ENCODE results near the gene NR1I2.

The NR1I2 gene

GRCh38 chr3:119782460-119782859 is 559 bp downstream of the NR1I2 start:
- DNase-seq = no peak

- DNase-seq = no peak
These were observed 1.4 kb downstream of the NR1I2 start for GRCh38 chr3:119783255-119783654.

DNA sequence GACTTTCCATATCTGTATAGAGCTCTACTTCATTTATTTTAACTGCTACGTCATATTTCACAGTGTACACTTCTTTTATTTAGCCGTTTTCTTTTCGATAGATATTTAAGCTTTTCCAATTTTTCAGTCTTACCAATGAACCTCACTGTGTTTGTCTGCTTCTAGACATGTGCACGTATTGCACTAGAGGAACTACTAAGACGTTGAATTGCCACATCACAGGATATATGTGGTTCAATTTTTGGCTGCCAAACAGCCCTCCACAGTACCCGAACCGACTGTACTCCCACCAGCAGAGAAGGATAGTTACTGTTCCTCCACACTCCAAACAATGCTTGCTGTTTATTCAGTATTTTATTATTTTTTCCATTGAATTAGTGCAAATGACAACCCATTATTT is 2.0 kb downstream of the NR1I2 start:
- no peak for DNase-seq

DNA sequence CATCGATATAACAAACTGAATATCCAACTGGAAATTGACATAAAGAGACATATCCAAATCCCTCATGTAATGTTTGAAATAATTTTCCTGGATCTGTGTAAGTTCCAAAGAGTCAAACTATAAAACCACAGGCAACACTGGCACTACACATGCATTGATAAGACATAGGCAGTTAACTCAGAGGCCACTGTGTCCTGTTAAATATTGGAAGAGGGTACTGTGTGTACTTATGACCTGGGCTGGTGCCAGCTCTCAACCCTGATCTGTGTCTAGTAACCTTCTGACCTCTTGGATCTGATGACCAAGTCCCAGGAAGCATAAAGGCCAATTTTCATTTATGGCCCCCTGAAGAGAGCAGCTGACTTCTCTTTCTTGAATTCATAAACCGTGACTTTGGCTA is 4.5 kb downstream of the NR1I2 start:
- no peak for DNase-seq

GRCh38 chr3:119790369-119790768 is 8.5 kb downstream of the NR1I2 start:
- DNase-seq = no peak

- DNase-seq = no peak
These were observed 10.4 kb downstream of the NR1I2 start for GRCh38 chr3:119792270-119792669.

DNA sequence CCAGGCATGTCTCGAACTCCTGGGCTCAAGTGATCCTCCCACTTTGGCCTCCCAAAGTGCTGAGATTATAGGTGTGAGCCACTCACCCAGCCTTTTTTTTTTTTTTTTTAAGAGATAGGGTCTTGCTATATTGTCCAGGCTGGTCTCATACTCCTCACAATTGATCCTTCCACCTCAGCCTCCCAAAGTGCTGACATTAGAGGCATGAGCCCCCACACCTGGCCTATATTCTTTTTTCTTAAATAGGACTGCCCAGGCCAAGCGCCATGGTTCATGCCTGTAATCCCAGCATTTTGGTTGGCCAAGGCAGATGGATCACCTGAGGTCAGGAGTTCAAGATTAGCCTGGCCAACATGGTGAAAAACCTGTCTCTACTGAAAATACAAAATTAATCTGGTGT is 12.5 kb downstream of the NR1I2 start:
- DNase-seq = no peak

GRCh38 chr3:119794971-119795612 is 13.2 kb downstream of the NR1I2 start:
- DNase-seq = peak in 1 of 2 experiments; percentile 6

GRCh38 chr3:119795849-119796248 is 13.9 kb downstream of the NR1I2 start:
- no peak for DNase-seq

DNA sequence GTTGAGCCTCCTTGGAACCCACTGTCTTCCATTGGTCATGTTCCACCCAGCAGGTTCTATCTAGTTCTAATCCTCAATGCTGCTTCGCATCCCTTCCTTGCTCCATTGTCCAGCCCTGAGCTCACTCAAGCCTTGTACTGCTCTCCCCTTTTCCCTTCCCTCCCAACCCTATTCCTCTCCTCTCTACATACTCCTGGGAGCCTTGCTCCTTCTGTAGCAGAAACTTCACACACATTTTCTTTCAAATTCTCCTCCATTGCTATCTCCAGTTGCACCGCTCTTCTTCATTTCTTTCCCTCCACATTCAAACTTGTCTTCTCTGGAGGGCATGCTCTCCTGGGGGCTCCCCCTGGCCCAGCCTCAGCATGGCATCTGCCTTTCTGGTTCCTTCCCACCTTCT is 14.5 kb downstream of the NR1I2 start:
- no peak for DNase-seq

DNA sequence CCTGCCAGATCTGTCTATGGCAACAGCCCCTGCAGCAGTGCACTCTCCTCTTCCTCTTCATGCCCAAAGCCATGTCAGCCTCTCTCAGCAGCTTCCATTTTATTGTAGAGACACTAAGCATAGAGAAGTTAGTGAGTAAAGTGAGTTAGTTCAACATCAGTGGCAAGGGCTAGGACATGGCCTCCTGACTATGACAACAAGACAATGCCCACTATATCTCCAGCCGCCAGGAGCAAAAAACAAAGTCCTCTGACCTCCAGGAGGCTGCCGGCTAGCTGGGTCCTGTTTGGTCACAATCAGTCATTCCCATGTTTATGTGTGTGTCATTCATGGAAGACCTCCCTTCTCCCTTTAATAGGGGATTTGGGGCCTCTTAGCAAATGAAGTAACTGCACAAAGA is 14.9 kb downstream of the NR1I2 start:
- DNase-seq = no peak

DNA sequence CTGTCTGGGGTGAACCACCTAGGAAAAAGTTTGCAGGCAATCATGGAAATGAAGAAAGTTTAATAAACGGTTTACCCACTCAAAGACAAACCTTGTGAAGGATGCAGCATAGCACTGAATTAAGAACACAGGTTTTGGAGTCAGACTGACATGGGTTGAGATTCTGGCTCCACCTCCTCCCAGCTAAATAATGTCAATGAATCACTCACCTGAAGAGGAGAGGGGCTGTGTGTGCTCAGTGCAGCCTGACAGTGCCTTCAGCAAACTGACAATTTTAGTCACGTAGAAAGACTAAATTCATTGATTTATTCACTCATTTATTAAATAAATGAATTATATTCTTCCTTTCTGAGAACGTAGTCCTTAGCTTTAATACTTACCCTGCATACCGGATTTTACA is 18.9 kb downstream of the NR1I2 start:
- no peak for DNase-seq

- no peak for DNase-seq
These were observed 26.3 kb downstream of the NR1I2 start for GRCh38 chr3:119808244-119808643.

DNA sequence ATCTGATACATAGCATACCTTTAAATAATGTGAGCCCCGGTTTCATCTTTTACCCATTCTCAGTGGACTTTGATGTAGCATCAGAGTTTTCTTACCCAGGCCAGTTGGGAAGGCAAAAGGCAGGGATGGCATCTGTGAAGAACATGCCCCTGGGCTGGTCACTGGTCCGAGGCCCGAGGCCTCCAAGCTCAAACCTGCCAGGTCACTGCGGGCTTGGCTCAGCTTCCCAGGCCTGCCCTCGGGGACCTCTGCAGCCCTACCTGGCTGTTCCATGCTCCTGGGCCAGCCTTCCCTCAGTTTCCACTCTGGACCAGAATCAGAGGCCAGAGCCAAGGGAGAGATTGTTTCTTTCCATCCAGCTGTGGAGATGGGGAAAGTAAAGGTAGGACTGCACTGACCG is 26.9 kb downstream of the NR1I2 start:
- no peak for DNase-seq

GRCh38 chr3:119809249-119810017 is 27.5 kb downstream of the NR1I2 start:
- no peak for DNase-seq

- no peak for DNase-seq
These were observed 28.1 kb downstream of the NR1I2 start for GRCh38 chr3:119810018-119810435.

GRCh38 chr3:119812491-119813058 is 30.7 kb downstream of the NR1I2 start:
- no peak for DNase-seq

GRCh38 chr3:119815716-119816115 is 33.8 kb downstream of the NR1I2 start:
- DNase-seq = no peak

- DNase-seq = no peak
These were observed 35.2 kb downstream of the NR1I2 start for GRCh38 chr3:119817071-119817470.

DNA sequence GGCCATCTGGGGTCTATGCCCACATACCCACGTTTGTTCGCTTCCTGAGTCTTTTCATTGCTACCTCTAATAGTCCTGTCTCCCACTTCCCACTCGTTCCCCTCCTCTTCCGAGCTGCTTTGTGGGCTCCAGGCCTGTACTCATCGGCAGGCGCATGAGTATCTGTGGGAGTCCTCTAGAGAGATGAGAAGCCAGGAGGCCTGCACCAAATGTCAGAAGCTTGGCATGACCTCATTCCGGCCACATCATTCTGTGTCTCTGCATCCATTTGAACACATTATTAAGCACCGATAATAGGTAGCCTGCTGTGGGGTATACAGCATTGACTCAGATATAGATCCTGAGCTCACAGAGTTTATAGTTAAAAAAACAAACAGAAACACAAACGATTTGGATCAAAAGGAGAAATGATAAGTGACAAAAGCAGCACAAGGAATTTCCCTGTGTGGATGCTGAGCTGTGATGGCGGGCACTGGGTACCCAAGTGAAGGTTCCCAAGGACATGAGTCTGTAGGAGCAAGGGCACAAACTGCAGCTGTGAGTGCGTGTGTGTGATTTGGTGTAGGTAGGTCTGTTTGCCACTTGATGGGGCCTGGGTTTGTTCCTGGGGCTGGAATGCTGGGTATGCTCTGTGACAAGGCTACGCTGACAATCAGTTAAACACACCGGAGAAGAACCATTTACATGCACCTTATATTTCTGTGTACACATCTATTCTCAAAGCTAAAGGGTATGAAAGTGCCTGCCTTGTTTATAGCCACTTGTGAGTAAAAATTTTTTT is 35.9 kb downstream of the NR1I2 start:
- no peak for DNase-seq

- no peak for DNase-seq
These were observed 37.0 kb downstream of the NR1I2 start for GRCh38 chr3:119818937-119819336.

DNA sequence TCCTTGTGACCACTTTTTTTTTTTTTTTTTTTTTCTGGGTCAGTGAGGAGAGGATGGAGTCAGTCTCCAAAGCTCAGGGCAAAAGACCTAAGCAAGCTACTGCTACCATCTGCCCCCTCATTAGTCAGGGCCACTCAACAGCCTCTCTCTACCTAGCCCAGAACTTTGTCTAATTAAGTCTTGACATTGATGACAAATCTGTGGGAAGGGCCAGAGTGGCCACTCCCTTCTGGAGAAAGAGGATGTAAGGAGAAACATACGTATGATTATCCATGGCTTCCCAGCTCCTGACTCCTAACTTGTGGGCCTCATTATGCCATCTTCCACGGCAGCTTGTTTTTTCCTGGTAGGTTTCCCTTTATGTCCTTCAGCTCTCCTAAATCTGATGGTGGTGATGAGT is 37.9 kb downstream of the NR1I2 start:
- no peak for DNase-seq

GRCh38 chr3:119825820-119826219 is 43.9 kb downstream of the NR1I2 start:
- no peak for DNase-seq
